ENCODE measurements around the gene CCDC3. TPM values are rescaled to one million over a fixed set of nuclear protein-coding genes. Genes with fewer than 3 reads are reported as not detected.

Gene CCDC3
- total RNA-seq, 1 donor: 0.54 TPM

DNA sequence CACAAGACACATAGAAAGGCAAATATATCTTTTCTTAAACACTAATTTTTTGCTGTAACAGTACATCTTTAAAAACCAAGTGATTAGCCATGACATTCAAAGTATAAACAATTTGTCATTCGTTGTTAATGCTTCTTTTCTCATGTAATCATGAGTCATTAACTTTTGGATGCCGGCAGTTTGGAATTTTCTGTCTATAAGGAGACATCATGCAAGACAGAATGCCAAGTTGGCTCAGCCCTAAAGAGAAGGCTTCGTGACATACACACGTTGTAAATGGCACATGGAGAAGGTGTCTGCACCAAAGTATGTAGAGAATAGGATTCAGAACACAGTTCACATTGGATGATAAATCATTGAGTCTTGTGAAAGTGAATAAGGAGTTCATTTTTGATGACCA is 35.9 kb downstream of the CCDC3 start:
- DNase-seq (ENCODE audit: low read depth in 2 of 3, low spot score in 2 of 3): no peak

- no peak for DNase-seq (ENCODE audit: low read depth in 2 of 3, low spot score in 2 of 3)
Measured at GRCh38 chr10:12962556-12962955, 39.0 kb downstream of the CCDC3 start.

DNA sequence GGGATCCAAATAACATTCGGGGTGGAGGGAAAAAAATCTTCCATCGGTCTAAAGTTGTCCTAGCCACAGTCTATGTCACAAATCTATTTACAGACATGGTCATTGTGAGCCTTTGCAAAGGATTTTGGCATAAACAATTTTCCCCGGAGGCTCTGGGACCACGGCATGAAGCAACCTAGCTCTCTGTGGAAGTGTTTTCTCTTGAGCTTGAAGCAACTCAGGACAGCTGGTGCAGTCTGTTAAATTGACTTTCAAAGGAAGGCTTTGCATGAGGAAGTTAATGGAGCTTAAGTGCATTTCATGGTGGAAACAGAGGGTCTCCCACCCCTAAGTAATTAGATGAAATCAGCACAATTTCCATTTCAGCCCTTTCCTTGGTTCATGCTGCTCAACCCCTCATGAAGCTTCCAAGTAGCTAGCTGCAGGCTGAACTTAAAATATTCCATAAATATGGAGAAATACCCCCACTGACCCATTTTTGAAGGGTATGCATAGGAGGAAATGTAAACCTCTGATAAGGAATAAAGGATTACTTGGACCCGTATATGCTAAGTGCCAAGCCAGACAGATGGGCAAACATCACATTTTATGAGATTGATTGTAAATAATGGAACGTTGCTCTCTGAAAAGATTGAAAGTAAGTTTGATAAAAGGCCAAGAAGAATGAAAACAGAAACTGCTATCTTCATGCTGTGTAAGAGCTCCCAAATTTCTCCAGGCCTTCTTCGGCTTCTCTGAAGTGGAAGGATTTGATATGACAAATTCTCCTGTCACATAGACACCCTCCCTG is 39.9 kb downstream of the CCDC3 start:
- no peak for DNase-seq (ENCODE audit: low read depth in 2 of 3, low spot score in 2 of 3)

DNA sequence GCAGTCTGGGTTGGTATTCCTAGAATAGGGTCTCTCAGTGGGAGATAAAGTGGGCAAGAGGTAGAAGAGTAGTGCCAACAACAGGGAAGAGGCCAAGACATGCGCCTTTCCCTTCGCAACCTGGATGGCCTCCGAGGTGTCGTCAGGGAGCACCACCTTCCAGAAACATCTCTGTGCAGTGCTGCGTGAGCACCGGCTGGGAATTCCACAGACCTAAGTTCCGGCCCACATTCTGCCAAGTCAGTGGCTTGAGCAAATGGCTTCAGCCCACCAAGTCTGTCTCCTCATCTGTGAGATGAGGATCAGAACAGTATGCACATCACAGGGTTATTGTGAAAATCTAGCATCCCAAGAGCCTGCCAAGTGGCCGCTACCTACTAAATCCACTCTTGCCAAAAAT is 40.6 kb downstream of the CCDC3 start:
- DNase-seq (ENCODE audit: low read depth in 2 of 3, low spot score in 2 of 3): no peak

GRCh38 chr10:12960334-12960898 is 41.1 kb downstream of the CCDC3 start:
- no peak for DNase-seq (ENCODE audit: low read depth in 2 of 3, low spot score in 2 of 3)

DNA sequence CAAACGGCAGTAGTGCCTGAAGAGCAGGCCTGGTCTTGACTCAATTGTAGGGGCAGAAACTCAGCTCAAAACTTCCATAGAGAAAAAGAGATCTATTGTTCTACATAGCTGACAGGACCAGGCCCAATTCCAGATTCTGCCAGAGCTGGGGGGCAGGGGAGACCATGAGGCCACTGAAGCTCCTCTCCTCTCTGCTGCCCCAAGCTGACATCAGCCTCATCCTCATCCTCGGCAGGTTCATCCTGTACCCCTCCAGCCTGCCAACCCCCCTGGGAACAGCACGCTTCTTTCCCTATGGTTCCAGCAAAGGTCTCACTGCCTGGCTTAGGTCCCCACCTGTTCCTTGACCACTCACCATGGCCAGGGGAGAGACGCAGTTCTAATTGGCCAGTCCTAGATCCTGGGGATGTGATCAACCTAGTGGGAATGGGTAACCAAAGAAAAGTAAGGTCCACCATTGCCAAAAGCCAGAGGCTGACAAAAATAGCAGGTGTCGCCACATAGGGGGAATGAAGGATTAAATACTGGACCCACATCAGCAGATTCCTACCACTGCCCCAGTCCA is 42.9 kb downstream of the CCDC3 start:
- no peak for DNase-seq (ENCODE audit: low read depth in 2 of 3, low spot score in 2 of 3)

GRCh38 chr10:12957081-12957480 is 44.4 kb downstream of the CCDC3 start:
- no peak for DNase-seq (ENCODE audit: low read depth in 2 of 3, low spot score in 2 of 3)

- DNase-seq (ENCODE audit: low read depth in 2 of 3, low spot score in 2 of 3): no peak
Measured at GRCh38 chr10:12954866-12955265, 46.6 kb downstream of the CCDC3 start.

DNA sequence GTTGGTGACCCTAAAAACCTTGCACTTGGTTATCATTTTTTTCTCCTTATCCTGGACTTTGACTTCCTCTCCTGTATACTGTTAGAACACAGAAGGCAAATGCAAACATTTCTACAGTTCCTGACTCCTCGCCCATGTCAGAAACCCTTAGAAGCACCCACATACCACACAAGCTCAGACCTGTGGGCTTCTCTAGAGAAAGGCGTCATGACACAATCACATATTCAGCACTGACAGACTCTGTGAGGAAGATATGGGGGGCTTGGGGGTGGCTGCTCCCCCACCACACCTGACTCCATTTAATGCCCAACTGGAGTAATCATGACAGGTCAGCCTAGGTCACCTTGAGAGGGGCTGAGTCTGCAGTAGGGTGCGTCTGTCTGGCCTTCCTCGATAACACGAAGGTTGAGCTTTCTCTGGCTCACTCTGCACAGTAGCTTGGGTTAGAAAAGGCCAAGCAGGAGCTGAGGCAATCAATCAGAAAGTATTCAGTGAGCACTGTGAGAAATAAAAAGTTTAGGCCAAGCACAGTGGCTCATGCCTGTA is 50.9 kb downstream of the CCDC3 start:
- DNase-seq (ENCODE audit: low read depth in 2 of 3, low spot score in 2 of 3): no peak

- DNase-seq (ENCODE audit: low read depth in 2 of 3, low spot score in 2 of 3): no peak
Measured at GRCh38 chr10:12949248-12949647, 52.3 kb downstream of the CCDC3 start.

DNA sequence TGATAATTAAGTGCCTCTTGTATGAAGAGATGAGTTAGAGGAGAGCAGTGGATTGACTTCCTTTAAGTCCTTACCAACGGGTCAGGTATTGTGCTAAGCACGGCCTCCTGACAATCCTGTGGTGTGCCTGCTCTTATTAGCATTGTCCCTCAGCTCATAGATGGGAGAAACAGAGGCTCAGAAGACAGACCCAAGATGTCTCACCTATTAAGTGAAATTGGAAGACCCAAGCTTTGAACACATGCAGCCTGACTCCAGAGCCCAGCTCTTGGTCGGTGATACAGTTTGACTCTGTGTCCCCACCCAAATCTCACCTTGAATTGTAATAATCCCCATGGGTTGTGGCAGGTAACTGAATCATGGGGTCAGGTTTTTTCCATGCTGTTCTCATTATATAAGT is 53.8 kb downstream of the CCDC3 start:
- DNase-seq (ENCODE audit: low read depth in 2 of 3, low spot score in 2 of 3): no peak

- DNase-seq (ENCODE audit: low read depth in 2 of 3, low spot score in 2 of 3): no peak
Measured at GRCh38 chr10:12946372-12946771, 55.1 kb downstream of the CCDC3 start.

- DNase-seq (ENCODE audit: low read depth in 2 of 3, low spot score in 2 of 3): no peak
Measured at GRCh38 chr10:12945690-12946359, 55.7 kb downstream of the CCDC3 start.

DNA sequence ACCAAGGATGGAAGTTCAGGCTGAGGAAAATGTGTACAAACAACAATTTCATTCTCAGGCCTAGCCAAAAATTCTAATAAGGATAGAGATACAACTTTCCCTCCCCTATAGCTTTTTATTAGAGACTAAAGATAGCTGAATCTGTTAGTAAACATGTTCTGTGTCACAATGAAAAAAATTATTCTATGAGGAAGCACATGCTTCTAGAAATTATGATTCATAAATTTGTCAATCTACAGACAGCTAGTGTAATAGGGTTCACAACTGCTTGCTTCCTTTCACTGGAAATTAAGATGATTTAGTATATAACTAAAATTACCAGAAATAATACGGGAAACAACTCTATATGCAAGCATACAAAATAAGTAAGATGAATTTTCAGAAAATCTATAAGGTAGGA is 56.6 kb downstream of the CCDC3 start:
- DNase-seq (ENCODE audit: low read depth in 2 of 3, low spot score in 2 of 3): no peak

DNA sequence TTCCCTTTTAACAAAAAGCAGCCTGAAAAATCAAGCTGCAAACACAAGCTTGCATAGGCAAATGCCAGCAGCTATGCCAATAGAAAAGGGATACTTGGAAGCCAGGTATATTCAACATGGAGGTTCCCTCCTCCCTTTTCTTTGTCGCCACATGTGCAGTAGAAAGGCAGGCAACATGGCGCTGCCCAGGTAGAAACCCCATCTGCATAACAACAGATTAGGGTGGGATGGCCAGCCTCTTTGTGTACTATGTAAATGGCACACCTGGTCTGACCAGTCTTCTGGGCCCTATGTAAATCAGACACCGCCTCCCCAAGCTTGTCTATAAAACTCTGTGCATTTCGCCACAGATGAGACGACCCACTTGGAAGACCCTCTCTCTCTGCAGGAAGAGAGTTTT is 58.1 kb downstream of the CCDC3 start:
- DNase-seq (ENCODE audit: low read depth in 2 of 3, low spot score in 2 of 3): no peak

DNA sequence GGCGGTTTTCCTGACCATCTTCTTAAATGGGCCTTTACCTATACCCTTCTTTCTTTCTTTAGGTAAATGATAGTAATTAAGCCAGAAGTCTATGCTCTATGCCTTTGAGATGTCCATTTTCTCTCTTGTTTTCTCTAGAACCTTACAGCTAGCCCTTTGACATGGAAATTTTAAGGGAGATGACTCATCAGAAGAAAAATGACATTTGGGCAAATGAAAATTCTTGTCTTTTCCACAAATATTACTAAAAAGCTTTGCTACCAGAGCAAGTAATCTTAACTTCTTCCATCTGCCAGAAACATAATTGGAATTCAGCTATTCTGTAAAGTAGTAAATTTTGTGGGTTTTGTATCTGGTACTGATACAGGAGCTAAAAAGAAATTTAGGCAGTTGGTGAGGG is 59.5 kb downstream of the CCDC3 start:
- no peak for DNase-seq (ENCODE audit: low read depth in 2 of 3, low spot score in 2 of 3)

GRCh38 chr10:12940791-12941190 is 60.7 kb downstream of the CCDC3 start:
- DNase-seq (ENCODE audit: low read depth in 2 of 3, low spot score in 2 of 3): no peak

- DNase-seq (ENCODE audit: low read depth in 2 of 3, low spot score in 2 of 3): no peak
Measured at GRCh38 chr10:12938271-12938670, 63.2 kb downstream of the CCDC3 start.

GRCh38 chr10:12937527-12937926 is 64.0 kb downstream of the CCDC3 start:
- no peak for DNase-seq (ENCODE audit: low read depth in 2 of 3, low spot score in 2 of 3)

- DNase-seq (ENCODE audit: low read depth in 2 of 3, low spot score in 2 of 3): no peak
Measured at GRCh38 chr10:12934777-12935176, 66.7 kb downstream of the CCDC3 start.

GRCh38 chr10:12929381-12929780 is 72.1 kb downstream of the CCDC3 start:
- no peak for DNase-seq (ENCODE audit: low read depth in 2 of 3, low spot score in 2 of 3)

Measured in hematopoietic multipotent progenitor cell (in vitro differentiated cells).